Progenitor cell of endocrine pancreas (in vitro differentiated cells): ENCODE measurements around the gene PHLDA2. TPM values are rescaled to one million over a fixed set of nuclear protein-coding genes. Genes with fewer than 3 reads are reported as not detected.

Source experiments
- DNase-seq: peaks from one replicate; pipeline ENCODE4 v3.0.0; 2021; ENCODE audit warnings: low spot score; ENCODE audit not compliant: unreplicated experiment
- H3K27ac Mint-ChIP-seq: 2 replicates; pipeline ENCODE4 v1.8.0; 2021; ENCODE audit warnings: mild to moderate bottlenecking, moderate library complexity, mixed read lengths
- H3K27me3 Mint-ChIP-seq: 2 replicates; pipeline ENCODE4 v1.8.0; 2021; ENCODE audit warnings: mixed read lengths
- H3K36me3 Mint-ChIP-seq: 2 replicates; pipeline ENCODE4 v1.8.0; 2022; ENCODE audit warnings: mixed read lengths; ENCODE audit not compliant: insufficient read depth
- H3K4me1 Mint-ChIP-seq: 2 replicates; pipeline ENCODE4 v1.8.0; 2021; ENCODE audit warnings: low read depth, mixed read lengths
- H3K4me3 Mint-ChIP-seq: 2 replicates; pipeline ENCODE4 v1.8.0; 2021; ENCODE audit warnings: low read depth, mild to moderate bottlenecking, moderate library complexity, mixed read lengths
- H3K9me3 Mint-ChIP-seq: 2 replicates; pipeline ENCODE4 v1.8.0; 2021; ENCODE audit warnings: low read depth, mixed read lengths
- CTCF ChIP-seq: fragments of 200-600 bp; sonication (generic); IDR thresholded peaks from one replicate; pipeline ENCODE4 v1.5.0; 2021; ENCODE audit warnings: antibody characterized with exemption, mild to moderate bottlenecking; ENCODE audit not compliant: unreplicated experiment
- total RNA-seq: library from RNA; stranded (reverse); gene quantifications from 2 replicates; pipeline ENCODE4 v1.2.1, GENCODE V29; 2021

Gene PHLDA2
- total RNA-seq, 1 donor from 2014 or later, result 1.2 TPM

GRCh38 chr11:2926611-2927051 lies 2.6 kb downstream of the PHLDA2 start:
- no peak for TF ChIP-seq CTCF
- Mint-ChIP-seq H3K27me3 (peaks cover 36% of the 10 kb centered on the region), H3K4me1 (peaks cover 8% of the 10 kb centered on the region), H3K36me3 (no peaks in the 10 kb centered on the region), H3K9me3 (no peaks in the 10 kb centered on the region), H3K27ac (no peak overlapping the region), H3K4me3 (no peak overlapping the region)
- DNase-seq, result no peak

- Mint-ChIP-seq H3K4me3 (no peak overlapping the region), H3K36me3 (no peaks in the 10 kb centered on the region)
Observed at GRCh38 chr11:2924821-2925675, 4.2 kb downstream of the PHLDA2 start.

GRCh38 chr11:2924381-2924780 lies 4.8 kb downstream of the PHLDA2 start:
- no peak overlapping the region for H3K27ac Mint-ChIP-seq
- H3K4me1 Mint-ChIP-seq, result peaks cover 4% of the 10 kb centered on the region
- peaks cover 26% of the 10 kb centered on the region for H3K27me3 Mint-ChIP-seq
- H3K4me3 Mint-ChIP-seq, result no peak overlapping the region
- no peaks in the 10 kb centered on the region for H3K9me3 Mint-ChIP-seq
- no peak for DNase-seq
- H3K36me3 Mint-ChIP-seq, result no peaks in the 10 kb centered on the region
- no peak for TF ChIP-seq CTCF

More at GRCh38 chr11:2924821-2925675, 4.2 kb downstream of the PHLDA2 start:
- Mint-ChIP-seq H3K4me1 (peaks cover 6% of the 10 kb centered on the region), H3K27ac (no peak overlapping the region), H3K27me3 (peaks cover 29% of the 10 kb centered on the region), H3K9me3 (no peaks in the 10 kb centered on the region)
- DNase-seq, result no peak
- no peak for TF ChIP-seq CTCF

GRCh38 chr11:2923446-2924375 lies 5.5 kb downstream of the PHLDA2 start:
- Mint-ChIP-seq H3K27me3 (peaks cover 23% of the 10 kb centered on the region), H3K4me1 (peaks cover 2% of the 10 kb centered on the region), H3K27ac (no peak overlapping the region), H3K9me3 (no peaks in the 10 kb centered on the region), H3K4me3 (no peak overlapping the region), H3K36me3 (no peaks in the 10 kb centered on the region)
- no peak for TF ChIP-seq CTCF
- no peak for DNase-seq

GRCh38 chr11:2922655-2923054 lies 6.6 kb downstream of the PHLDA2 start:
- Mint-ChIP-seq H3K27ac (no peak overlapping the region), H3K9me3 (no peaks in the 10 kb centered on the region)

More at GRCh38 chr11:2922655-2923054, 6.6 kb downstream of the PHLDA2 start:
- no peak overlapping the region for H3K4me3 Mint-ChIP-seq
- no peaks in the 10 kb centered on the region for H3K36me3 Mint-ChIP-seq
- H3K4me1 Mint-ChIP-seq, result no peaks in the 10 kb centered on the region
- DNase-seq, result no peak
- peaks cover 15% of the 10 kb centered on the region for H3K27me3 Mint-ChIP-seq
- no peak for TF ChIP-seq CTCF
